RWPE2 (cell line): ENCODE results near the gene LINC00632.

Experiments used
- ATAC-seq: fragments of 200-7000 bp; cut with Tn5 transposase; 3 replicates; pipeline ENCODE4 v1.9.1; 2021; ENCODE audit warnings: low read depth
- DNase-seq: peaks from one replicate; pipeline ENCODE4 v3.0.0-alpha.2; 2020; ENCODE audit warnings: low spot score
- H3K27ac ChIP-seq: fragments of 450-650 bp; 2 replicates; pipeline ENCODE4 v1.5.1; 2017; ENCODE audit warnings: mild to moderate bottlenecking; ENCODE audit not compliant: poor library complexity, severe bottlenecking
- H3K27me3 ChIP-seq: fragments of 250-450 bp; sonication (Bioruptor Pico); 2 replicates; pipeline ENCODE4 v1.5.1; 2021; ENCODE audit warnings: mild to moderate bottlenecking, moderate library complexity; ENCODE audit not compliant: insufficient read depth, poor library complexity, severe bottlenecking
- H3K36me3 ChIP-seq: fragments of 250-450 bp; sonication (Bioruptor Pico); 2 replicates; pipeline ENCODE4 v1.5.1; 2020; ENCODE audit warnings: low read depth, mild to moderate bottlenecking, moderate library complexity
- H3K4me1 ChIP-seq: fragments of 250-450 bp; sonication (Bioruptor Pico); 2 replicates; pipeline ENCODE4 v1.5.1; 2021; ENCODE audit warnings: mild to moderate bottlenecking, moderate library complexity; ENCODE audit not compliant: insufficient read depth, poor library complexity, severe bottlenecking
- H3K4me3 ChIP-seq: fragments of 250-450 bp; sonication (Bioruptor Pico); 2 replicates; pipeline ENCODE4 v1.5.1; 2021; ENCODE audit warnings: mild to moderate bottlenecking, moderate library complexity; ENCODE audit not compliant: severe bottlenecking
- H3K9me3 ChIP-seq: fragments of 250-450 bp; sonication (Bioruptor Pico); 2 replicates; pipeline ENCODE4 v1.5.1; 2021; ENCODE audit warnings: mild to moderate bottlenecking, moderate library complexity; ENCODE audit not compliant: severe bottlenecking
- TF ChIP-seq, protein P1 (sequence below): fragments of 450-650 bp; IDR thresholded peaks from one replicate; pipeline ENCODE4 v1.5.1; 2017; ENCODE audit warnings: mild to moderate bottlenecking, moderate library complexity; ENCODE audit not compliant: poor library complexity, severe bottlenecking

Gene LINC00632

DNA sequence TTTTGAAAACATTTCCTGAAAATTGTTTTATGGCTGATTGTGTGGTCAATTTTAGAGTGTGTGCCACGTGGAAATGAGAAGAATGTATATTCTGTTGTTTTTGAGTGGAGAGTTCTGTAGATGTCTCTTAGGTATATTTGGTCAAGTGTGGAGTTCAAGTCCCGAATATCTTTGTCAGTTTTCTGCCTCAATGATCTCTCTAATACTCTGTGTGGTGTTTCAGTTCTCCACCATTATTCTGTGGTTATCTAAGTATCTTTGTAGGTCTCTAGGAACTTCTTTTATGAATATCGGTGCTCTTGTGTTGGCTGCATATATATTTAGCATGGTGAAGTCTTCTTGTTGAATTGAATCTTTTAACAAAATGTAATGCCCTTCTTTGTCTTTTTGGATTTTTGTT is 113.3 kb downstream of the LINC00632 start:
- TF ChIP-seq, protein P1, sequence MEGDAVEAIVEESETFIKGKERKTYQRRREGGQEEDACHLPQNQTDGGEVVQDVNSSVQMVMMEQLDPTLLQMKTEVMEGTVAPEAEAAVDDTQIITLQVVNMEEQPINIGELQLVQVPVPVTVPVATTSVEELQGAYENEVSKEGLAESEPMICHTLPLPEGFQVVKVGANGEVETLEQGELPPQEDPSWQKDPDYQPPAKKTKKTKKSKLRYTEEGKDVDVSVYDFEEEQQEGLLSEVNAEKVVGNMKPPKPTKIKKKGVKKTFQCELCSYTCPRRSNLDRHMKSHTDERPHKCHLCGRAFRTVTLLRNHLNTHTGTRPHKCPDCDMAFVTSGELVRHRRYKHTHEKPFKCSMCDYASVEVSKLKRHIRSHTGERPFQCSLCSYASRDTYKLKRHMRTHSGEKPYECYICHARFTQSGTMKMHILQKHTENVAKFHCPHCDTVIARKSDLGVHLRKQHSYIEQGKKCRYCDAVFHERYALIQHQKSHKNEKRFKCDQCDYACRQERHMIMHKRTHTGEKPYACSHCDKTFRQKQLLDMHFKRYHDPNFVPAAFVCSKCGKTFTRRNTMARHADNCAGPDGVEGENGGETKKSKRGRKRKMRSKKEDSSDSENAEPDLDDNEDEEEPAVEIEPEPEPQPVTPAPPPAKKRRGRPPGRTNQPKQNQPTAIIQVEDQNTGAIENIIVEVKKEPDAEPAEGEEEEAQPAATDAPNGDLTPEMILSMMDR: no peak

DNA sequence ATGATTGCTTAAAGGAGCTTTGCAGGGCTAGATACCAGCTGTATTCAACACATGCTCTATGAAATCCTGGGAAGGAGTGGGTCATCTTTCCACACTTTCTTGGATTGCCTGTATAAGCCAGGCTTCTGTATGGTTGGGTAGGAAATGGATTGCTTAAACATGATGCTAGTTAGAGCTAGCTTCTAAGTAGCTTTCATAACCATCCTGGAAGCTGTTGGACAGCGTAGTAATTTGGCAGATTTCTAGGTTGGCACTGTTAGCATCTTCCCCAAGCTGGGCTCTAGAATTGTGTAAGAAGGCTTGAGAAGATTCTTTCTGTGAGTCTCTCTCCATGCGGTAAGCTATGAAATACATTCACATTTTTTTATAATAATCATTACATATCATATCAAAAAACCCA is 127.3 kb downstream of the LINC00632 start:
- TF ChIP-seq, protein P1: no peak
- Histone ChIP-seq H3K4me1 (no peaks in the 10 kb centered on the region), H3K27ac (no peak overlapping the region), H3K4me3 (no peak overlapping the region), H3K36me3 (no peaks in the 10 kb centered on the region), H3K9me3 (no peaks in the 10 kb centered on the region), H3K27me3 (no peaks in the 10 kb centered on the region)
- no peak for DNase-seq
- ATAC-seq: no peak

More for the DNA sequence above, 113.3 kb downstream of the LINC00632 start:
- H3K4me3 ChIP-seq: no peak overlapping the region
- DNase-seq: no peak
- no peaks in the 10 kb centered on the region for H3K36me3 ChIP-seq
- H3K27ac ChIP-seq: no peak overlapping the region
- H3K27me3 ChIP-seq: no peaks in the 10 kb centered on the region
- no peaks in the 10 kb centered on the region for H3K9me3 ChIP-seq
- ATAC-seq: no peak
- H3K4me1 ChIP-seq: no peaks in the 10 kb centered on the region
